Astrocyte of the spinal cord (primary cell): ENCODE results near the gene PUSL1.

Experiments used
- DNase-seq: peaks from one replicate; pipeline ENCODE4 v3.0.0; 2011; ENCODE audit warnings: low read depth, low spot score
- H3K4me3 ChIP-seq: 2 replicates; pipeline ENCODE4 v1.5.1; 2011; ENCODE audit warnings: low read depth, mild to moderate bottlenecking, low read length, moderate library complexity
- in situ Hi-C: cut with HindIII; loops from 2 replicates; pipeline ENCODE4 v1.10.0; 2017; ENCODE audit warnings: low sequenced_read_pairs
- TF ChIP-seq, protein P1 (sequence below): IDR thresholded peaks from 2 replicates; pipeline ENCODE4 v1.5.1; 2012; ENCODE audit warnings: low read depth, mild to moderate bottlenecking, low read length, inconsistent platforms

The PUSL1 gene

DNA sequence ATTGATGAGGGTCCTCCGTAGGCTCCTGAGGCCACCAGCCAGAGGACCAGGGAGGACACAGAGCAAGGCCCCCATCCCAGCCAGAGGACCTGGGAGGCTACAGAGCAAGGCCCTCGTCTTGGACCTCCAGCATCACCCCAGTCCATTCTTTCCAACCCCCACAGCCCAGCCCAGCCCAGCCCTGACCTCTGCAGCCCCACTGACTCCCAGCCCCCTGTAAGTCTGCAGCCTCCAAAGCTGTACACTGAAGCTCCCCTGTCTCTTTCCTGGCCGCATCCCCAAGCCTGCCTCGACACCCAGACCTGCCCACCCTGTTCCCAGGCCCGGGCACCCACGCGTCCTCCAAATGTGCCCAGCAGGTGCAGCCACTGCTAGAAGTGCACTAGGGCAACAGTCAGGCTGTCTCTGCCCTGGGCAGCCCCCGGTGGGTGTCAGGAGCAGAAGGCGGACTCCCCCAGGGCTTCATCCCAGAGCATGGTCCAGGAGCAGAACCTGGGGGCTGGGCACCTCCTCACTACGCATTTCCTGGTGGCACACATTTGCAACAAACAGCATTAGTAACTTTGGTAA, 38.7 kb downstream of the PUSL1 start:
- TF ChIP-seq, protein P1, sequence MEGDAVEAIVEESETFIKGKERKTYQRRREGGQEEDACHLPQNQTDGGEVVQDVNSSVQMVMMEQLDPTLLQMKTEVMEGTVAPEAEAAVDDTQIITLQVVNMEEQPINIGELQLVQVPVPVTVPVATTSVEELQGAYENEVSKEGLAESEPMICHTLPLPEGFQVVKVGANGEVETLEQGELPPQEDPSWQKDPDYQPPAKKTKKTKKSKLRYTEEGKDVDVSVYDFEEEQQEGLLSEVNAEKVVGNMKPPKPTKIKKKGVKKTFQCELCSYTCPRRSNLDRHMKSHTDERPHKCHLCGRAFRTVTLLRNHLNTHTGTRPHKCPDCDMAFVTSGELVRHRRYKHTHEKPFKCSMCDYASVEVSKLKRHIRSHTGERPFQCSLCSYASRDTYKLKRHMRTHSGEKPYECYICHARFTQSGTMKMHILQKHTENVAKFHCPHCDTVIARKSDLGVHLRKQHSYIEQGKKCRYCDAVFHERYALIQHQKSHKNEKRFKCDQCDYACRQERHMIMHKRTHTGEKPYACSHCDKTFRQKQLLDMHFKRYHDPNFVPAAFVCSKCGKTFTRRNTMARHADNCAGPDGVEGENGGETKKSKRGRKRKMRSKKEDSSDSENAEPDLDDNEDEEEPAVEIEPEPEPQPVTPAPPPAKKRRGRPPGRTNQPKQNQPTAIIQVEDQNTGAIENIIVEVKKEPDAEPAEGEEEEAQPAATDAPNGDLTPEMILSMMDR = no peak
- peak overlapping the region; percentile 71 for H3K4me3 ChIP-seq
- in situ Hi-C loops = no loop called here
- DNase-seq = no peak

DNA sequence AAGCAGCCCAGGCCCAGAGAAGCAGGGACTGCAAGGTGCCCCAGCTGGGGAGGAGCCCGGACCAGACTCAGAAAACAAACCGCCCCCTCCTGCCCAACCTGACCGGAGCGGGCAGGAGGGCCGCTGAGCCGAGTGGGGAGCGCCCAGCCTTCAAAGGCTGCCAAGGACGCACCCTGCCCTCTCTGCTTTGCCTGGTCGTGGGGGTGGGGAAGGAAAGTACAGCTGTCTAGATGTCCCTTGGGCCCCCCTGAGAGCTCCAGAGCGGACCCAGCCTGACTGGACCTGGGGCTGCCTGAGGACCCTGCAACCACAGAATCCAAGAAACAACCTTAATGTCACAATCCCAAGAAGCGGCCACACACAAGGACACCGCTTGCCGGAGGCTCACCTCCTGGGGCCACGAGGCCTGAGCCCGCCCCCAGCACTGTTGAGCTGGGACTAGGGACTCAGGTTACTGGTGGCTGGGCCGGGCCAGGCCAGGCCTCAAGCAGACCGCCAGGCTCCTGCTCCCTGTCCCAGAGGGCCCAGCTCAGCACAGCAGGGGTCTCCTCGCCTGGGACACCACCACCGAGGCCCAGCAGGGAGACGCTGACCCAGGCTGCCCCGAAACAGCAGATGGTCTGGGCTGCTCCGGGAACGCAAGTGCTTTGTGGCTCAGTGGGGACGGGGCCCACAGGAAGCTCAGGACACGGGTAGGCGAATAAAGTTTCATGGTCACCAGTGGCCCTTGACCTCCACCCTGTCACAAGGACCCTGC, 39.4 kb downstream of the PUSL1 start:
- in situ Hi-C loops = no loop called here
- DNase-seq = peak; percentile 31
- TF ChIP-seq, protein P1 = no peak
- peak overlapping the region; percentile 71 for H3K4me3 ChIP-seq

DNA sequence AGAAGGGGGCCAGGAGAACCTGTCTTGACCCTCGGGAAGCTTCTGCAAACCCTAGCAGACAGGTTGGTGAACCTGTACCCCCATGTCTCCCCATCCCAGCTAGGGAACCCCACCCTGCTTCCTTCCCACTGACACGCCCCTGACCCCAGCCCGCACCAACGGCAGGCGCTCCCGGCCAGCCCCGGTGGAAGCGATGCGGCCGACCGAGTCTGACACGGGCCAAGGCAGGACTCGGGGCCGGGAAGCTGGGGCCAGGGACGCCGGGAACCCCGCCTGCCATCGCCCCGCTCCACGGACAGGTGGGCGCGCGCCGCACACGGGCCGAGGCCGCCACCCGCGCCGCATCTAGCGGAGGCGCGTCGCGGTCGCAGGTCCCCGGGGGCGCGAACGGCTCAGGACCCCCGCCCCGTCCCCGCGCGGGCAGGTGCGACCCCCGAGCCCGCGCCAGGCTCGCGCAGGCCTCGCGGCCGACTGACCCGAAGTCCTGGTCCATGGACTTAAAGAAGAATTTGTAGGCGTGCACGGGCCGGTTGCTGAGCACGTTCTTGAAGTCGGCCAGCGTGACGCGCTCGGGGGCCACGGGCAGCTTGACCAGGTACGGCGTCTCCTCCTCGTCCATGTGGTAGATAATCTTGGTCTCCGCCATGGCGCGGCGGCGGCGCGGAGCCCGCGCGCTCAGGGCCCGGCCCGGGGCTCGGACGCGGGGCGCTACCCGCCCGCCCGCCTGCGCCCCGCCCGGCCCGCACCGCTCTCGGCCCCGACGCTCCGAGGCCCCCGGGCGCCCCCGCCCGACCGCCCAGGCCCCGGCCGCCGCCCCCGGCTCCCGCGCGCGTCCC, 40.2 kb downstream of the PUSL1 start:
- peak; percentile 52 for DNase-seq
- peak overlapping the region; percentile 71 for H3K4me3 ChIP-seq
- in situ Hi-C loops = no loop called here
- TF ChIP-seq, protein P1 = no peak

DNA sequence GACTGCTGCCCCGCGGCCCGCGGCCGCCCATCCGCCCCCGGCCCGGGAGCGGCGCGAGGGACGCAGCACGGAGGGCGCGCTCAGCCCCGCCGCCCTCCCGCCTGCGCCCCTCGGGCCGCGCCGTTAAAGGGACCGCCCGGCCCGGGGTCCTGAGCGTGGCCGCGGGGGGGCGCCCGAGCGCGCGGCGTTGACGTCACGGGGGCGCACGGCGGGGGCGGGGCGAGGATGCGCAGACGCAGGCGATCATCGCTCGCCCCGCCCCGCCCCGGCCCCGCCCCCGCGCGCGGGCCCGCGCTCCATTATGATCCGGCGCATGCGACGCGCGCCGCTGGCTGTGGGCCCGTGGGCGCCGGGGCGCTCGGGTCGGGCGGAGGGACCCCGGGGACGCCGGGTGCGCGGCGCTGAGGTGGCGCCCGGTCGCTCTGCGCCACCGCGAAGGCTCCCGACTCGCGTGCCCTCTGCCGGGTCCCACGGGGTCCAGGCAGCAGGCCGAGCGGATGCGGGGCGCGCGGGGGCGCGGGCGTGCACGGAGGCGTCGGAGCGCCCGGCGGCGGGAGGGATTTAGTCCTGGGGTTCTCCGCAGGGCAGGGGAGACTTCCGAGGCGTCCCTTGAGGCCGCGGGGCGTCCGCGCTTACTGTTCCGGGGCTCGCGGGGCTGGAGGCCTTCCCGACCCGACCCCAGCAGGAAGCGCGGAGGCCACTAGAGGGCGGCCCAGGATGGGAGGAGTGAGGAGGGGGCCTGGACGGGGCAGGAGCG, 41.0 kb downstream of the PUSL1 start, which contains the start of gene DVL1:
DVL1 (minus strand) TSS at position 163 of the 757 bp plus-strand sequence. CDS start 353 bp downstream, outside the sequence.
- H3K4me3 ChIP-seq = peak within 1 kb of the TSS; percentile 71
- TF ChIP-seq, protein P1 = peak; percentile 66
- in situ Hi-C loops = no loop called here
- peak; percentile 61 for DNase-seq

DNA sequence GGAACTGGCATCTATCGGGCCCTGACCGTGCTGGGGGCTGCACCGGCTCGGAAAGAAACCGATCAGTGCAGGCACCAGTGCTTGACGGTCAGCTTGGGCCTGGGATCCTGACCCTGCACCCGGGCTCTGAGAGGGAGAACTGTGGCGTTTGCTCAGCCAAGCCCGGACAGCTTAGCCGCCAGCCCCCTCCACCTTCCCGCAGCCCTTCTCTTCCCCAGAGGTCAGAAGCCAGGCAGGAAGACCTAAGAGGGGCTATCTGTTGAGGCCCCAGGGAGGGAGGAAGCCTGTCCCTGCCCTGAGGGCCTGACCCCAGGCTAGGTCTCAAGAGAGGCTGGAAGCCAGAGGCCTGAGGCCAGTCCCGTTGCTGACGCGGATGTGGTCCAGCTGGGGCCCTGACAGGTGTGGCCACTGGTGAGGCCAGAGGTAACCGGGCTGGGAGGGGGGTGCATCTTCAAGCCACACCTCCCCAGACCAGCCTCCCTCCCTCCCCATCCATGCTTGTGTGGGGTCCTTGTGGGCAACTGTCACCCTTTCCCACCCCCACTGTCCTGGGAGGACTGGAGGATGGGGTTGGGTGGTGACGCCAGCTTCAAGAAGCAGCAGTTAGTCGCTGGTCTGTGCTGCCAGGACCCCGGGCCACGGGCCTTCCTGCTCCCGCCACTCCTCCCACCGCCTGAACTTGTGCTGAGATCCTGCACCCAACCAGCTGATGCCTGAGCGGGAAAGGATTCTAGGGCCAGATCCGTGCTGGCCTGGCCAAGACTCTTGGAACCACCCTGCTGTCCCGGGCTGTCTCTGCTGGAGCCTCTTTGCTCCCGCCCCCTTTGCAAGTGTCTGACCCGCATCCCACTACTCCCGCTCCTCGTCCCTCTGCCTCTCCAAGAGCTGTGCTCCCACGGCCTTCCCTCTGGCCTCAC, 43.4 kb downstream of the PUSL1 start:
- no peak overlapping the region for H3K4me3 ChIP-seq
- in situ Hi-C loops = no loop called here
- no peak for DNase-seq
- TF ChIP-seq, protein P1 = no peak
